Raji (cell line): ENCODE results near the gene TNPO2.
A peak's percentile ranks its signal among the peaks of the same experiment; 100 is the strongest.

Experiments used
- POLR2A ChIP-seq: IDR thresholded peaks from 2 replicates; pipeline ENCODE4 v1.6.1; 2011; ENCODE audit warnings: low read depth, low read length, control low read depth; ENCODE audit not compliant: insufficient read depth

The TNPO2 gene

DNA sequence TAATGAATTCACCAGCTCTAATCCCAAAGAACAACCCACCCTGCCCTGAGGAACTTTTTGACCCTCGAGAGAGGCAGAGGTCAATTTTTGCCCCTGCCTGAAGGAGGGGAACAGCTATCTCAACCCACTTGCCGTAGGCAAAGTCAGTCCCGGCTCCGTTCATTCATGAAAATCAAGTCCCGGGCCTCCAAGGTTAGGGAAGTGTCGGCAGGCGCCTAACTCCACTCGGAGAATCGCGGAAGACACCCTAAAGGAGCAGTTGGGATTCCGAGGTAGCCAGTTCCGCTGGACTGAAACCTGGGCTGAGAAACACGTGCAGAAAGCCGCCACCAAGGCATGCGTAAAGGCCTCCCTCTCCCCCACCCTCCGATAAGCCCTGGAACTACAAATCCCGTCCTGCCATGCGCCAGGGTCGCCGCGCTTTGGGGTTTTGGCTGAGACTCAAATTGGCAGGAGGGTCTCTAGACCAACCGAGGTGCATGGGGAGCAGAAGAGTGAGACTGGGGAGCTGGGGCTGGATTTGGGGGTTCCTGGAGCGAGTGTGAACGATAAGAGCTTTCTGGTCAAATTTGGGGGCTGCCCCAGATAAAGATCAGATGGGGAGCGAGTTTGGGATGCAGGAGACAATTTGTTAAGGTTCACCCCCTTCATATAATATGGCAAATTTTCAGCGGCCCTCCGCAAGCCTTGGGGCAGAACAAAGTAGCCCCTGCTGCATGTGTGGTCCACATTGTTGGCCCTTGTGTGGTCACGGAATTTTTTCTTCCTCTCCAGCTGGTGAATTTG, at the start of gene TNPO2:
TNPO2 (minus strand) TSS at position 292 of the 786 bp plus-strand sequence. CDS start 2,955 bp downstream, outside the sequence.
- TF ChIP-seq POLR2A = peak; percentile 80

GRCh38 chr19:12772323-12772722, 48.6 kb upstream of the TNPO2 start:
- no peak for TF ChIP-seq POLR2A

DNA sequence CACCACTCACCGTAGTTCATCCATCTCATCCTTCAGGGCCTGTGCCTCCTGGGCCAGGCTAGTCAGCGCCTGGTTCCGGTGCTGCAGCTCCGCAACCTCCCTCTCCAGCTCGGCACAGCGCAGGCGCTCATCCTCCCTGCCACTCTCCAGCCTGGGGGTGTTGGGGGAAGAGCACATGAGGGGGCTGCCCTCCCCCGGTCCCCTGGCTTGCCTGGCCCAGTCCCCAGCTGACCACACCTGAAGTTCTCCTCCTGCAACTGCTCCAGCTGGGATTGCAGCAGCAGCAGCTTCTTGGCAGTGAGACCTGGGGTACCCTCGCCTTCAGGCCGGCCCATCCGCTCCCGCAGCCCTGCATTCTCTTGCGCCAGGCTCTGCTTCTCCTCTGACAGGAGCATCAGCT, 47.2 kb upstream of the TNPO2 start:
- no peak for TF ChIP-seq POLR2A

DNA sequence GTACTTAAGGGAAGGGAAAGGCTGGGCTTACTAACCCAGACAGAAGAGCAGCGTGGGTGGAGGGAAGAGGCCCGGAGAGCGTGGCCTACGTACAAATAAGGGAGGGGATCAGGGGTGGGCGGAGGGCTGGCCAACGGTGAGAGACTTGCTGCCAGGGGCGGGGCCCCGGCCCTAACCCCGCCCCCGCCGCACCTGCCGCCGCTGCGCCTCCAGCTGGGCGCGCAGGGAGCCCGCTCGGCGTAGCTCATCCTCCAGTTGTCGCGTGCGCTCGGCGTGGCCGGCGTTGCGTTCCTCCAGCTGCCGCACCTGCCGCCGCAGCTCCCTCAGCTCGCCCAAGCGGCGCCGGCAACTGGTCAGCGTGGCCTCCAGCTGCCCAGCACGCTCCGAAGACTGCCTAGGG, 46.0 kb upstream of the TNPO2 start:
- no peak for TF ChIP-seq POLR2A

DNA sequence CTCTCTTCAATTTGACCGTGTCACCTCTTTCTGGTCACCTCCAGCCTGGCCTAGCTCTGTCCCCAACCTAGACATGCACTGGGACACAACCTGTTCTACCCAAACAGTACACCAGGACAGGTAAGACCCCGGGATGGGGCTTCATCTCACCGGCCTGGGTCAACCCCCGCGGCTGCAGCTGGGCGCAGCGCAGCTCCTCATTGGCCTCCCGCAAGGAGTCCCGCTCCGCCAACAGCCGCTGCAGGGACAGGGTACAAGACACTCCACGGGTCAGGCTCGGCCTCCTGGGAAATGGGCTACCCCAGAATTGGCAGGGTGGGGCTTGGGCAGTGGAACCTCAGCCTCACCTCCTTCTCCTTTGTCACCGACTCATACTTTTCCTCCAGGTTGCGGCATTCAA, 43.9 kb upstream of the TNPO2 start:
- TF ChIP-seq POLR2A = no peak

DNA sequence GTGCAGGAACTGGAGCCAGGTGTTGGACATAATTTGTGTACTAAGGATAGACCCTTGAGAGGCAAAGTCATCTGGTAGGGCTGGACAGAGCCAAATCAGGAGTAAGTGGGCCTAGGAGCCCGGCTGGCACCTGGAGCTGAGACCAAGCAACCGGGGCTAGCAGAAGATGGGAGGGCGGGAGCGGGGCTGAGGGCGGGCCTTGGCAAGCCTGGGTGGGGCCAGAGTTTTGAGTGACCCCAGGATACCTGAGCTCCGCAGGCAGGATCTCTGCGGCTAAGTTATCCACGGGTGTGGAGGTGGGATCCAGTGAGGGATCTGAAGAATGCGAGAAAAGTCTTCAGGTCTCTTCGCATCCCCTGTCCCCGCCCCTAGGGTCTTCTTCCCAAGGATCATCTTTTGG, 43.4 kb upstream of the TNPO2 start:
- TF ChIP-seq POLR2A = no peak

GRCh38 chr19:12766051-12766521, 42.4 kb upstream of the TNPO2 start:
- TF ChIP-seq POLR2A = no peak

GRCh38 chr19:12764698-12765097, 41.0 kb upstream of the TNPO2 start:
- TF ChIP-seq POLR2A = no peak

GRCh38 chr19:12763100-12763499, 39.4 kb upstream of the TNPO2 start:
- no peak for TF ChIP-seq POLR2A

DNA sequence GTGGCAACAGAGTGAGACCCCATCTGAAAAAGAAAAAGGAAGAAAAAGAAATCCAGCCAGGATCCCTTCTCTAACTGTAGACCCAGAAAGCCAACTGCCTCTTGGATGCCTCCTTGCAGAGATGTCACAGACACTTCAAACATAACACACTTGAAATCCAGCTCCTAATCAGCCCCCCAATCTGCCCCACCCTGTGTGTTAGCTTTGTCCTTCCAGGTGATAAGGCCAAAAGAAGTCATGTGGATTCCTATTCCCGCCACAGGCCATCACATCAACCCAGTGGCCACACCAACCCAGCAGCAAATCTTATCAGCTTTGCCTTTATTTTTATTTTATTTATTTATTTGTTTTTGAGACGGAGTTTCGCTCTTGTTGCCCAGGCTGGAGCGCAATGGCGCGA, 36.0 kb upstream of the TNPO2 start:
- no peak for TF ChIP-seq POLR2A

DNA sequence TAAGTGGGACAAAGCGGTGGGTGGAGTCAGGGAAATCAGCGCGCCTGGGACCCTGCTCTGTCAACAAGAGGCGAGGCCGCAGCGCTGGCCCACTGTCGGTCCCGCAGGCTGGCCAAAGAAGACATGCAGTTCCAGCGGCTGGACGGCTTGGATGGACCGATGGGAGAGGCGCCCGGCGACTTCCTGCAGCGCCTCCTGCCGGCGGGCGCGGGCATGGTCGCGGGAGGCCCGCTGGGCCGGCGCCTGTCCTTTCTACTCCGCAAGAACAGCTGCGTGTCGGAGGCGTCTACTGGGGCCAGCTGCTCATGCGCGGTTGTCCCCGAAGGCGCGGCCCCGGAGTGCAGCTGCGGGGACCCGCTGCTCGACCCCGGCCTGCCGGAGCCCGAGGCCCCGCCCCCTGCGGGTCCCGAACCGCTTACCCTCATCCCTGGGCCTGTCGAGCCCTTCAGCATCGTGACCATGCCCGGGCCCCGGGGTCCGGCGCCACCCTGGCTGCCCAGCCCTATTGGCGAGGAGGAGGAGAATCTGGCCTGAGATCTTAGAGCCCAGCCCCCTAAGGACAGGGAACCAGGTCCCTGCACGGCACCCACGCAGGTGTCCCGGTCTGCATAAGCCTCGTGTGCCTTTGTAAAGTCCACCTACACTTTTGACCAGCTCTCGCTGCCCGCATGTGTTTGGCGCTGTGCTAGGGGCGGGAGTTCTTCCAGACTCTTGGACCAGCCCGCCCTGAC, 34.0 kb upstream of the TNPO2 start:
- TF ChIP-seq POLR2A = no peak

DNA sequence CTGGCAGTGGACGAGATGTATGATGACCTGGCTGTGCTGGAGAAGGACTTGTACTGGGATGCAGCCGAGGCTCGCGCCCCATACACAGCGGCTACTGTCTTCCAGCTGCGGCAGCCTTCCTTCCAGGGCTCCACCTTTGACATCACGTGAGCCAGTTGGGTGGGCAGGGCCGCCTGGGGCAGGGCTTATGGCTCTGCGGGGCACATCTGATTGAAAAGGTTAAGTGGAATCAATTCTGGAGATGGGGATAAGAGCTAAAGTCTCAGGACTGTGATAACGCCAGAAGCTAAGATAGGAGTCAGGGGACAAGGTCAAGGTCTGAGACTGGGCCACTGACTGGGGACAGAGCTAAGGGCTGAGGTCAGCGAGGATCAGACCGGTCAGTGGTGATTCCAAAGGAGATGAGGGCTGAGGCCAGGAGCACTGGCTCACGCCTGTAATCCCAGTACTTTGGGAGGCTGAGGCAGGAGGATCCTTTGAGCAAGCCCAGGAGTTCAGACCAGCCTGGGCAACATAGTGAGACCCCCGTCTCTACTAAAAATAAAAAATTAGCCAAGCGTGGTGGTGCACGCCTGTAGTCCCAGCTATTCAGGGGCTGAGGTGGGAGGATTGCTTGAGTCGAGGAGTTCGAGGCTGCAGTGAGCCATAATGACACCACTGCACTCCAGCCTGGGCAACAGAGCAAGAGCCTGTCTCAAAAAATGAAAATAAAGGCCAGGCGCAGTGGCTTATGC, 32.6 kb upstream of the TNPO2 start:
- no peak for TF ChIP-seq POLR2A

GRCh38 chr19:12754465-12755196, 30.9 kb upstream of the TNPO2 start:
- no peak for TF ChIP-seq POLR2A

GRCh38 chr19:12752056-12752781, 28.5 kb upstream of the TNPO2 start:
- no peak for TF ChIP-seq POLR2A

DNA sequence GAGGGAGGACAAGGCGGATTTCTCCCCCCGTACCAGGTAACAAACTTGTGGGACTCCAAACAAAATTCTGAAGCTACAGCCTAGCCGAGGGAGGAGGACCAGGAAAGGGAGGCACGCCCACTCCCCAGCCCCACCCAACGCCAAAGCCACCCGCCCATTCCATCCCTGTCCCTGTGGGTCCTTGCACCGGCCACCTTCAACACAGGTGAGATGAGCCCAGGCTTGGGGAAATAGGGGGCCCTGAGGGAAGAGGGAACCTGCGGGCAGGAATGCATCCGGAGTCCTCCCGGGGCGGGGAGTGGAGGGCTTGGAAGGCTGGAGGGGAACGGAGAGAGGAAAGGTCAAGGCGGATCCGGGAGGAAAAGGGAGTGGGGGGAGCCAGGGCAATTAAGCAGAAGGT, 27.9 kb upstream of the TNPO2 start, which contains the start of gene BEST2:
BEST2 (plus strand) TSS at position 157 of the 400 bp plus-strand sequence. CDS start 802 bp downstream, outside the sequence.
- TF ChIP-seq POLR2A = no peak

GRCh38 chr19:12750851-12751250, 27.1 kb upstream of the TNPO2 start:
- TF ChIP-seq POLR2A = no peak
